ENCODE data around the gene EPG5. TPM values are rescaled to one million over a fixed set of nuclear protein-coding genes. Genes with fewer than 3 reads are reported as not detected.
A peak's percentile ranks its signal among the peaks of the same experiment; 100 is the strongest.
"Not testable (repeated sequence)": the region's sequence is repeated elsewhere in the genome, so short reads cannot be mapped to it uniquely, and the experiment has no call there.

Gene EPG5
- total RNA-seq, 4 donors from 2014 or later, result 20.4 to 34.3 (median 28.2) TPM

DNA sequence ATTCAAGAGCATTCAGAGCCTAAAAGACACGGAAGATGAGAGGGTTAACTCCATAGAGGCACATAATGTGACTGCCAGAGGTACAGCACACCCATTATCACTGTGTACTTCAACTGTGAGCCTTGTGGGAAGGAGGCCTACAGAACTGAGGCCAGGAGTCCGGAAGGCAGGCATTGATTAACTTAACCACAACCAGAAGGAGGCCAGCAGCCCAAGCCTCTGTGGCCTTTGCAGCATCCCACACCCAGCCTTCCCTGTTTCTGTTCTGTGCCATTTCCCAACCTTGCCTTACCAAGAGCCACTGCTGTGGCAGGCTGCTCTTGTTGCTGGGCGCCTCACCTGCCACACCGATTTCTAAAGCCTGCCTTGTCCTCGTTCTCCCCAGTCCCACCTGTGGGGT, 114.5 kb downstream of the EPG5 start:
- peaks cover 0 to 17% (median 12%) of the 10 kb centered on the region in 4 donors for H3K4me1 ChIP-seq
- DNase-seq (ENCODE audit: extremely low spot score), result no peak
- no peaks in the 10 kb centered on the region for H3K27me3 ChIP-seq
- H3K9me3 ChIP-seq, result no peaks in the 10 kb centered on the region
- H3K4me3 ChIP-seq, result no peak overlapping the region
- 91% methylated on average over 5 of the region's 5 CpGs for WGBS
- no peak overlapping the region for H3K27ac ChIP-seq (replicated peaks in 1 of 4)
- peaks cover 47 to 87% (median 67%) of the 10 kb centered on the region in 4 donors for H3K36me3 ChIP-seq
- intact Hi-C loops (cut with DNase I), result no loop called here
- TF ChIP-seq, protein P1, sequence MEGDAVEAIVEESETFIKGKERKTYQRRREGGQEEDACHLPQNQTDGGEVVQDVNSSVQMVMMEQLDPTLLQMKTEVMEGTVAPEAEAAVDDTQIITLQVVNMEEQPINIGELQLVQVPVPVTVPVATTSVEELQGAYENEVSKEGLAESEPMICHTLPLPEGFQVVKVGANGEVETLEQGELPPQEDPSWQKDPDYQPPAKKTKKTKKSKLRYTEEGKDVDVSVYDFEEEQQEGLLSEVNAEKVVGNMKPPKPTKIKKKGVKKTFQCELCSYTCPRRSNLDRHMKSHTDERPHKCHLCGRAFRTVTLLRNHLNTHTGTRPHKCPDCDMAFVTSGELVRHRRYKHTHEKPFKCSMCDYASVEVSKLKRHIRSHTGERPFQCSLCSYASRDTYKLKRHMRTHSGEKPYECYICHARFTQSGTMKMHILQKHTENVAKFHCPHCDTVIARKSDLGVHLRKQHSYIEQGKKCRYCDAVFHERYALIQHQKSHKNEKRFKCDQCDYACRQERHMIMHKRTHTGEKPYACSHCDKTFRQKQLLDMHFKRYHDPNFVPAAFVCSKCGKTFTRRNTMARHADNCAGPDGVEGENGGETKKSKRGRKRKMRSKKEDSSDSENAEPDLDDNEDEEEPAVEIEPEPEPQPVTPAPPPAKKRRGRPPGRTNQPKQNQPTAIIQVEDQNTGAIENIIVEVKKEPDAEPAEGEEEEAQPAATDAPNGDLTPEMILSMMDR (IDR thresholded peaks at IDR 0.05), result no peak
- TF ChIP-seq EP300 (IDR thresholded peaks at IDR 0.05) (no peak), POLR2A (IDR thresholded peaks at IDR 0.05; ENCODE audit: low read depth) (no peak), POLR2AphosphoS5 (IDR thresholded peaks at IDR 0.05) (no peak)

GRCh38 chr18:45851161-45851925, 115.8 kb downstream of the EPG5 start:
- Histone ChIP-seq H3K4me1 (peaks cover 0 to 17% (median 12%) of the 10 kb centered on the region in 4 donors), H3K27ac (replicated peaks in 1 of 4) (peak overlapping the region in 1 of 4 donors; percentile 5), H3K36me3 (peaks cover 37 to 75% (median 56%) of the 10 kb centered on the region in 4 donors), H3K9me3 (no peaks in the 10 kb centered on the region), H3K27me3 (no peaks in the 10 kb centered on the region), H3K4me3 (no peak overlapping the region)
- intact Hi-C loops (cut with DNase I), result no loop called here
- no peak for DNase-seq (ENCODE audit: extremely low spot score)
- WGBS, result 51% methylated on average over 10 of the region's 10 CpGs
- no peak for TF ChIP-seq EP300 (IDR thresholded peaks at IDR 0.05)
- TF ChIP-seq, protein P1 (IDR thresholded peaks at IDR 0.05), result no peak
- no peak for TF ChIP-seq POLR2A (IDR thresholded peaks at IDR 0.05; ENCODE audit: low read depth)
- TF ChIP-seq POLR2AphosphoS5 (IDR thresholded peaks at IDR 0.05), result no peak

DNA sequence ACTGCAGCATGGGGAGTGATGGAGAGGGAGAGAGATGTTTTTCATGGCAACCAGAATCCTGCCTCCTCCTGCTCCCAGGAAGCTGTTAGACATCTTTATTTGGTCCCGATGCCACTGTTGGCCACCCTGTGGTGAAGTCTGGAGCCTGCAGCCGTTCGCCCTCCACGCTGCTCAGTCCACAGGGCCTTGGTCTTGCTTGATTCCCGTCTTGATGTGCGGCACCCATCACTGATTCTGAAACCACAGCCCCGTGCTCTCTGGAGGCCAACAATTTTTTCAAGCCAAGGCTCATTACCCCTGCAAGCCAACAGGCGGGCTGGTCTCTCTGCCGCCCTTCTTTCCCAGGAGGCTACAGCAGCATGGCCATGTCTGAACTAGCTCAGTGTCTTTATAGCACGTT, 117.1 kb downstream of the EPG5 start:
- Histone ChIP-seq H3K27ac (replicated peaks in 1 of 4) (no peak overlapping the region), H3K4me1 (peaks cover 0 to 17% (median 12%) of the 10 kb centered on the region in 4 donors), H3K4me3 (no peak overlapping the region), H3K9me3 (no peaks in the 10 kb centered on the region), H3K27me3 (no peaks in the 10 kb centered on the region), H3K36me3 (peaks cover 24 to 61% (median 43%) of the 10 kb centered on the region in 4 donors)
- 92% methylated on average over 9 of the region's 10 CpGs for WGBS
- TF ChIP-seq POLR2AphosphoS5 (IDR thresholded peaks at IDR 0.05), result no peak
- TF ChIP-seq EP300 (IDR thresholded peaks at IDR 0.05), result no peak
- TF ChIP-seq, protein P1 (IDR thresholded peaks at IDR 0.05), result peak in 1 of 3 experiments; percentile 25
- TF ChIP-seq POLR2A (IDR thresholded peaks at IDR 0.05; ENCODE audit: low read depth), result no peak
- DNase-seq (ENCODE audit: extremely low spot score), result no peak
- intact Hi-C loops (cut with DNase I), result no loop called here

GRCh38 chr18:45849529-45849928, 117.6 kb downstream of the EPG5 start:
- intact Hi-C loops (cut with DNase I), result no loop called here
- Histone ChIP-seq H3K27ac (replicated peaks in 1 of 4) (no peak overlapping the region), H3K4me3 (no peak overlapping the region), H3K36me3 (peaks cover 19 to 56% (median 38%) of the 10 kb centered on the region in 4 donors), H3K9me3 (no peaks in the 10 kb centered on the region), H3K27me3 (no peaks in the 10 kb centered on the region), H3K4me1 (peaks cover 0 to 17% (median 12%) of the 10 kb centered on the region in 4 donors)
- TF ChIP-seq EP300 (IDR thresholded peaks at IDR 0.05) (no peak), POLR2A (IDR thresholded peaks at IDR 0.05; ENCODE audit: low read depth) (no peak), POLR2AphosphoS5 (IDR thresholded peaks at IDR 0.05) (no peak)
- TF ChIP-seq, protein P1 (IDR thresholded peaks at IDR 0.05), result no peak
- 95% methylated on average over 7 of the region's 7 CpGs for WGBS
- DNase-seq (ENCODE audit: extremely low spot score), result no peak

- intact Hi-C loops (cut with DNase I); H3K27ac ChIP-seq (replicated peaks in 1 of 4); H3K9me3 ChIP-seq; DNase-seq (ENCODE audit: extremely low spot score); H3K4me3 ChIP-seq; H3K27me3 ChIP-seq: not testable (repeated sequence)
- 93% methylated on average over 13 of the region's 13 CpGs for WGBS
- Histone ChIP-seq H3K36me3 (peaks cover 16 to 48% (median 30%) of the 10 kb centered on the region in 4 donors), H3K4me1 (peaks cover 0 to 17% (median 12%) of the 10 kb centered on the region in 4 donors)
Measured at GRCh38 chr18:45848643-45849042, 118.5 kb downstream of the EPG5 start.

All from esophagus muscularis mucosa (tissue), 4 donors.